IMR-90 (cell line): Measurements from ENCODE around the gene LTBP1. TPM values are rescaled to one million over a fixed set of nuclear protein-coding genes. Genes with fewer than 3 reads are reported as not detected.

Experiments
- ATAC-seq: fragments of 200-7000 bp; cut with Tn5 transposase; 2 replicates; pipeline ENCODE4 v1.9.1; 2020; ENCODE audit warnings: low read depth, mild to moderate bottlenecking, moderate library complexity
- BruUV-seq: library from RNA; stranded (reverse); fragments of 400-500 nt; replicated peaks from 2 replicates; lab custom pipeline; 2021; lab: Mats Ljungman, UMichigan
- CTCF ChIA-PET: fragments of 300-600 bp; formaldehyde crosslinking; extraction: SDS; loops from one replicate; lab custom pipeline; 2021; ENCODE audit warnings: antibody characterized with exemption; lab: Yijun Ruan, JAX
- POLR2A ChIA-PET: fragments of 300-600 bp; sonication (Branson Sonifier 250); formaldehyde crosslinking; loops from one replicate; lab custom pipeline; 2022; ENCODE audit warnings: antibody characterized with exemption; ENCODE audit not compliant: unreplicated experiment; lab: Charles Lee
- DNase-seq: peaks from one replicate; pipeline ENCODE4 v3.0.0; 2013
- H2AFZ ChIP-seq: replicated peaks from 2 replicates; pipeline ENCODE3; 2013; ENCODE audit warnings: low read length, mild to moderate bottlenecking; ENCODE audit not compliant: poor library complexity
- H2AK5ac ChIP-seq: 2 replicates; pipeline ENCODE4 v1.6.1; 2013; ENCODE audit warnings: low read depth, low read length, inconsistent platforms
- H2AK9ac ChIP-seq: replicated peaks from 2 replicates; pipeline ENCODE3; 2013; ENCODE audit warnings: mild to moderate bottlenecking, low read depth, low read length, moderate library complexity; ENCODE audit not compliant: poor library complexity
- H2BK120ac ChIP-seq: 2 replicates; pipeline ENCODE4 v1.6.1; 2013; ENCODE audit warnings: low read depth, low read length, inconsistent platforms
- H2BK15ac ChIP-seq: 3 replicates; pipeline ENCODE4 v1.6.1; 2013; ENCODE audit warnings: low read depth, low read length, inconsistent platforms
- H2BK20ac ChIP-seq: 2 replicates; pipeline ENCODE4 v1.6.1; 2013; ENCODE audit warnings: low read depth, mild to moderate bottlenecking, inconsistent platforms, low read length, moderate library complexity
- H2BK5ac ChIP-seq: 2 replicates; pipeline ENCODE4 v1.6.1; 2013; ENCODE audit warnings: mild to moderate bottlenecking, low read depth, low read length, inconsistent platforms; ENCODE audit not compliant: poor library complexity, severe bottlenecking
- H3K14ac ChIP-seq: replicated peaks from 2 replicates; pipeline ENCODE4 v1.6.1; 2013; ENCODE audit warnings: low read depth, low read length, inconsistent platforms
- H3K18ac ChIP-seq: 2 replicates; pipeline ENCODE4 v1.6.1; 2013; ENCODE audit warnings: low read depth, low read length, control low read depth
- H3K23ac ChIP-seq: 2 replicates; pipeline ENCODE4 v1.6.1; 2013; ENCODE audit warnings: low read depth, low read length, inconsistent platforms
- H3K27ac ChIP-seq: 2 replicates; pipeline ENCODE4 v1.5.1; 2013; ENCODE audit warnings: mild to moderate bottlenecking, control low read depth, low read length; ENCODE audit not compliant: insufficient read depth
- H3K27me3 ChIP-seq: 2 replicates; pipeline ENCODE4 v1.6.1; 2013; ENCODE audit warnings: low read length; ENCODE audit not compliant: control insufficient read depth, insufficient read depth
- H3K36me3 ChIP-seq: 2 replicates; pipeline ENCODE4 v1.6.1; 2013; ENCODE audit warnings: low read length, mixed read lengths; ENCODE audit not compliant: control insufficient read depth, insufficient read depth
- H3K4ac ChIP-seq: 2 replicates; pipeline ENCODE4 v1.6.1; 2013; ENCODE audit warnings: low read depth, low read length, inconsistent platforms
- H3K4me1 ChIP-seq: 2 replicates; pipeline ENCODE4 v1.6.1; 2013; ENCODE audit warnings: low read length, mixed read lengths; ENCODE audit not compliant: control insufficient read depth, insufficient read depth
- H3K4me2 ChIP-seq: 2 replicates; pipeline ENCODE4 v1.6.1; 2013; ENCODE audit warnings: low read depth, mild to moderate bottlenecking, control low read depth, low read length, moderate library complexity
- H3K4me3 ChIP-seq: 2 replicates; pipeline ENCODE4 v1.5.1; 2013; ENCODE audit warnings: low read depth, mild to moderate bottlenecking, control low read depth, low read length, moderate library complexity; ENCODE audit not compliant: insufficient read depth
- H3K56ac ChIP-seq: 2 replicates; pipeline ENCODE4 v1.6.1; 2013; ENCODE audit warnings: low read length, inconsistent platforms; ENCODE audit not compliant: insufficient read depth; ENCODE audit errors: extremely low read depth
- H3K79me1 ChIP-seq, 2 experiments: 2 replicates each; pipeline ENCODE4 v1.6.1; 2013; ENCODE audit warnings: low read length in 2 of 2, inconsistent platforms in 1 of 2, low read depth in 1 of 2
- H3K9ac ChIP-seq: 2 replicates; pipeline ENCODE4 v1.6.1; 2013; ENCODE audit warnings: low read depth, low read length, control low read depth
- H3K9me1 ChIP-seq: 2 replicates; pipeline ENCODE4 v1.6.1; 2013; ENCODE audit warnings: low read length, inconsistent platforms; ENCODE audit not compliant: insufficient read depth
- H3K9me3 ChIP-seq: 2 replicates; pipeline ENCODE4 v1.6.1; 2013; ENCODE audit warnings: low read length; ENCODE audit not compliant: control insufficient read depth, insufficient read depth
- H4K20me1 ChIP-seq: 2 replicates; pipeline ENCODE4 v1.6.1; 2013; ENCODE audit warnings: low read length, inconsistent platforms; ENCODE audit not compliant: insufficient read depth
- H4K5ac ChIP-seq: 2 replicates; pipeline ENCODE4 v1.6.1; 2013; ENCODE audit warnings: mild to moderate bottlenecking, low read depth, low read length, control low read depth
- H4K8ac ChIP-seq, 2 experiments: 2 replicates each; pipeline ENCODE4 v1.6.1; 2013; ENCODE audit warnings: low read depth in 2 of 2, low read length in 2 of 2, control low read depth in 1 of 2, inconsistent platforms in 1 of 2
- H4K91ac ChIP-seq: 2 replicates; pipeline ENCODE4 v1.6.1; 2013; ENCODE audit warnings: low read depth, low read length, inconsistent platforms; ENCODE audit not compliant: insufficient read depth
- BHLHE40 ChIP-seq: fragments of 150-350 bp; IDR thresholded peaks from 2 replicates; pipeline ENCODE4 v1.6.1; 2016; ENCODE audit warnings: mild to moderate bottlenecking, low read depth, low read length
- CEBPB ChIP-seq: IDR thresholded peaks from 2 replicates; pipeline ENCODE4 v1.6.1; 2012; ENCODE audit warnings: low read depth, low read length, improper control_type of control experiment
- CHD1 ChIP-seq: IDR thresholded peaks from 2 replicates; pipeline ENCODE4 v1.6.1; 2012; ENCODE audit warnings: low read depth, low read length, improper control_type of control experiment
- ELK1 ChIP-seq: fragments of 150-350 bp; IDR thresholded peaks from 2 replicates; pipeline ENCODE4 v1.6.1; 2016; ENCODE audit warnings: low read depth, mild to moderate bottlenecking, low read length, moderate library complexity, borderline replicate concordance
- FOS ChIP-seq: fragments of 150-350 bp; IDR thresholded peaks from 2 replicates; pipeline ENCODE4 v1.6.1; 2016; ENCODE audit warnings: low read depth, low read length
- NFE2L2 ChIP-seq: fragments of 150-350 bp; IDR thresholded peaks from 2 replicates; pipeline ENCODE4 v1.6.1; 2016; ENCODE audit warnings: low read depth, mild to moderate bottlenecking, low read length
- RAD21 ChIP-seq: IDR thresholded peaks from 2 replicates; pipeline ENCODE4 v1.6.1; 2012; ENCODE audit warnings: low read length, improper control_type of control experiment
- RFX5 ChIP-seq: IDR thresholded peaks from 2 replicates; pipeline ENCODE4 v1.8.0; 2012; ENCODE audit warnings: low read depth, mild to moderate bottlenecking, low read length, moderate library complexity
- SMC3 ChIP-seq: fragments of 150-350 bp; IDR thresholded peaks from 2 replicates; pipeline ENCODE4 v1.6.1; 2016; ENCODE audit warnings: low read depth, mild to moderate bottlenecking, antibody characterized with exemption, low read length, moderate library complexity
- WGBS, 2 experiments: methylation state at CpG; one replicate each; pipeline versions ENCODE4 v1.1.5 to v1.1.7; 2013; ENCODE audit warnings: missing lambda C conversion rate in 2 of 2; ENCODE audit not compliant: insufficient read length in 1 of 2; ENCODE audit errors: extremely low coverage in 2 of 2; 5-methylcytosine and 5-hydroxymethylcytosine counted together
- dilution Hi-C: fragments of 300-500 bp; cut with HindIII; formaldehyde crosslinking; loops from one replicate; pipeline ENCODE4 v1.14.3; 2018; ENCODE audit warnings: low sequenced_read_pairs; ENCODE audit not compliant: unreplicated experiment
- in situ Hi-C: fragments of 300-500 bp; cut with MboI; formaldehyde crosslinking; loops from 3 replicates; pipeline ENCODE4 v1.14.3; 2019; ENCODE audit warnings: low sequenced_read_pairs, inconsistent platforms, mixed read lengths
- intact Hi-C: fragments of 100-400 bp; cut with micrococcal nuclease; formaldehyde crosslinking; loops from 2 replicates; pipeline ENCODE4 v1.10.0; 2022
- polyA plus RNA-seq, 3 experiments: library from polyadenylated mRNA; depleted of rRNA; stranded (reverse); fragments of >200 nt; gene quantifications; 2 replicates each; pipeline ENCODE4 v1.2.3, GENCODE V29; 2012; ENCODE audit warnings: low replicate concordance in 1 of 3
- total RNA-seq: library from RNA; depleted of rRNA; stranded (reverse); fragments of >200 nt; gene quantifications from 2 replicates; pipeline ENCODE4 v1.2.3, GENCODE V29; 2012

LTBP1 gene
- total and polyA plus RNA-seq, 2 of the 4 experiments (the other 2 are of a cell fraction) = 235 to 326 TPM

- CTCF ChIA-PET = no interaction called here
Measured at GRCh38 chr2:33373986-33374385, 427.2 kb downstream of the LTBP1 start.

More at GRCh38 chr2:33373986-33374385, 427.2 kb downstream of the LTBP1 start:
- Histone ChIP-seq H3K36me3 (peaks cover 34% of the 10 kb centered on the region), H3K9me3 (no peaks in the 10 kb centered on the region), H3K9ac (no peak overlapping the region), H3K4ac (no peak overlapping the region), H4K91ac (no peak overlapping the region), H4K8ac (no peak overlapping the region), H3K27me3 (no peaks in the 10 kb centered on the region), H3K18ac (no peak overlapping the region), H2BK15ac (no peak overlapping the region), H4K20me1 (no peaks in the 10 kb centered on the region), H2BK20ac (no peak overlapping the region), H2AFZ (no peak overlapping the region), H2AK5ac (no peak overlapping the region), H4K5ac (no peak overlapping the region), H3K4me3 (no peak overlapping the region), H2AK9ac (no peak overlapping the region), H3K4me1 (peaks cover 8% of the 10 kb centered on the region), H3K27ac (no peak overlapping the region), H2BK5ac (no peak overlapping the region), H3K79me1 (peaks cover 11 to 12% of the 10 kb centered on the region in 2 experiments; a peak in 2 of 4 replicates), H3K56ac (no peak overlapping the region), H3K9me1 (no peaks in the 10 kb centered on the region; the same call in 1 of the 2 replicates), H3K4me2 (no peak overlapping the region), H3K14ac (no peak overlapping the region), H2BK120ac (no peak overlapping the region), H3K23ac (no peak overlapping the region)
- intact Hi-C loops = no loop called here
- DNase-seq = peak; percentile 52
- dilution Hi-C loops = no loop called here
- no TSS peak for BruUV-seq
- WGBS, 2 experiments = 38% methylated on average over 1 of the region's 5 CpGs; no CpG with 5 or more reads in 1 of the 2 experiments
- ATAC-seq = peak; percentile 34; the same call in 1 of the 2 replicates
- peak; percentile 82 for TF ChIP-seq CEBPB
- TF ChIP-seq FOS = no peak
- TF ChIP-seq SMC3 = no peak
- TF ChIP-seq ELK1 = no peak
- TF ChIP-seq RAD21 = no peak
- no peak for TF ChIP-seq CHD1
- peak; percentile 50; the same call in 1 of the 2 replicates for TF ChIP-seq BHLHE40
- no peak for TF ChIP-seq RFX5
- TF ChIP-seq NFE2L2 = no peak
- POLR2A ChIA-PET = no interaction called here
- in situ Hi-C loops = no loop called here
